B cell (primary cell): Measurements from ENCODE around the gene PCSK6. TPM values are rescaled to one million over a fixed set of nuclear protein-coding genes. Genes with fewer than 3 reads are reported as not detected.

Source experiments
- ATAC-seq: fragments of 200-7000 bp; cut with Tn5 transposase; one replicate; pipeline ENCODE4 v1.10.0; 2021; ENCODE audit warnings: low read depth, mild to moderate bottlenecking, moderate number of reproducible peaks, moderate library complexity
- CTCF ChIA-PET: fragments of 350-600 bp; sonication (Branson Sonifier 250); formaldehyde crosslinking; loops from one replicate; lab custom pipeline; 2021; ENCODE audit warnings: antibody characterized with exemption, inconsistent platforms; lab: Charles Lee
- POLR2A ChIA-PET: fragments of 350-600 bp; sonication (Branson Sonifier 250); formaldehyde crosslinking; loops from one replicate; lab custom pipeline; 2021; ENCODE audit warnings: antibody characterized with exemption; lab: Charles Lee
- DNase-seq: peaks from one replicate; pipeline ENCODE4 v3.0.0; 2013
- H2AFZ ChIP-seq: 2 replicates; pipeline ENCODE4 v1.6.1; 2012; ENCODE audit warnings: mild to moderate bottlenecking, low read depth, low read length; ENCODE audit not compliant: insufficient read depth, poor library complexity, severe bottlenecking
- H3K27ac ChIP-seq, 2 donors: 1 replicate in 1 of 2; 2 replicates in 1 of 2; pipeline ENCODE4 v1.5.1; 2012 to 2013; ENCODE audit warnings: low read length in 2 of 2, mild to moderate bottlenecking in 2 of 2, moderate library complexity in 1 of 2
- H3K27me3 ChIP-seq, 4 experiments: fragments of 200-600 bp in 1 of 4; sonication (generic) in 1 of 4; replicated peaks in 1 of 4; 1 replicate in 2 of 4; 2 replicates in 2 of 4; pipeline versions ENCODE4 v1.6.1 to v1.7.0; 2013 to 2016; ENCODE audit warnings: low read length in 3 of 4, mild to moderate bottlenecking in 2 of 4, mixed read lengths in 1 of 4, moderate library complexity in 1 of 4; ENCODE audit not compliant: insufficient read depth in 4 of 4, control insufficient read depth in 3 of 4; ENCODE audit errors: control extremely low read depth in 1 of 4
- H3K36me3 ChIP-seq, 2 experiments: replicated peaks in 1 of 2; 1 replicate in 1 of 2; 2 replicates in 1 of 2; pipeline versions ENCODE4 v1.6.1 to v1.7.1; 2013; ENCODE audit warnings: low read length in 1 of 2; ENCODE audit not compliant: insufficient read depth in 2 of 2, control insufficient read depth in 1 of 2; ENCODE audit errors: control extremely low read depth in 1 of 2, extremely low read depth in 1 of 2
- H3K4me1 ChIP-seq, 2 donors: fragments of 200-600 bp in 1 of 2; sonication (generic) in 1 of 2; 1 replicate in 1 of 2; 2 replicates in 1 of 2; pipeline versions ENCODE4 v1.5.1 to v1.6.1; 2013 to 2017; ENCODE audit warnings: low read length in 2 of 2; ENCODE audit not compliant: control insufficient read depth in 2 of 2, insufficient read depth in 2 of 2
- H3K4me2 ChIP-seq: replicated peaks from 2 replicates; pipeline ENCODE3; 2012; ENCODE audit warnings: mild to moderate bottlenecking, low read depth, low read length; ENCODE audit not compliant: poor library complexity, severe bottlenecking
- H3K4me3 ChIP-seq, 5 experiments: fragments of 200-600 bp in 1 of 5; sonication (generic) in 1 of 5; 1 replicate in 3 of 5; 2 replicates in 2 of 5; pipeline versions ENCODE4 v1.5.1 to v1.7.0; 2011 to 2016; ENCODE audit warnings: low read length in 4 of 5, mild to moderate bottlenecking in 4 of 5, low read depth in 2 of 5, control low read depth in 1 of 5, moderate library complexity in 1 of 5; ENCODE audit not compliant: insufficient read depth in 1 of 5; ENCODE audit errors: control extremely low read depth in 1 of 5, extremely low read depth in 1 of 5
- H3K79me2 ChIP-seq: fragments of 200-600 bp; sonication (generic); one replicate; pipeline ENCODE4 v1.6.0; 2016; ENCODE audit warnings: low read length; ENCODE audit not compliant: control insufficient read depth, insufficient read depth
- H3K9ac ChIP-seq: fragments of 200-600 bp; sonication (generic); 2 replicates; pipeline ENCODE4 v1.6.1; 2017; ENCODE audit warnings: mild to moderate bottlenecking, low read length, moderate library complexity
- H3K9me3 ChIP-seq, 3 donors: one replicate each; pipeline versions ENCODE4 v1.6.1 to v1.7.1; 2013; ENCODE audit warnings: low read length in 2 of 3; ENCODE audit not compliant: control insufficient read depth in 2 of 3, insufficient read depth in 1 of 3; ENCODE audit errors: control extremely low read depth in 1 of 3
- H4K20me1 ChIP-seq: 2 replicates; pipeline ENCODE4 v1.6.0; 2012; ENCODE audit warnings: mild to moderate bottlenecking, low read length; ENCODE audit not compliant: insufficient read depth, control insufficient read depth, poor library complexity, severe bottlenecking
- H3K27ac Mint-ChIP-seq: one replicate; pipeline ENCODE4 v1.8.0; 2021; ENCODE audit warnings: mixed read lengths
- H3K27me3 Mint-ChIP-seq: one replicate; pipeline ENCODE4 v1.8.0; 2021; ENCODE audit warnings: mixed read lengths
- H3K4me1 Mint-ChIP-seq: one replicate; pipeline ENCODE4 v1.8.0; 2021; ENCODE audit warnings: mixed read lengths
- H3K4me3 Mint-ChIP-seq: one replicate; pipeline ENCODE4 v1.8.0; 2021; ENCODE audit warnings: mixed read lengths
- H3K9me3 Mint-ChIP-seq: one replicate; pipeline ENCODE4 v1.8.0; 2022; ENCODE audit warnings: mixed read lengths; ENCODE audit not compliant: insufficient read depth
- EZH2 ChIP-seq: IDR thresholded peaks from 2 replicates; pipeline ENCODE4 v1.6.1; 2012; ENCODE audit warnings: borderline replicate concordance, low read depth, mild to moderate bottlenecking, moderate library complexity, low read length; ENCODE audit not compliant: insufficient read depth, poor library complexity, severe bottlenecking
- WGBS: methylation state at CpG from one replicate; pipeline ENCODE4 v1.1.5; 2013; ENCODE audit warnings: missing lambda C conversion rate; ENCODE audit not compliant: insufficient coverage; 5-methylcytosine and 5-hydroxymethylcytosine counted together
- intact Hi-C: fragments of 100-400 bp; cut with micrococcal nuclease; formaldehyde crosslinking; loops from one replicate; pipeline ENCODE4 v1.10.0; 2022
- polyA plus RNA-seq: library from polyadenylated mRNA; depleted of rRNA; stranded (reverse); fragments of >200 nt; gene quantifications from 2 replicates; pipeline ENCODE4 v1.2.3, GENCODE V29; 2012
- total RNA-seq, 2 donors: library from RNA; stranded (reverse); fragments of 120-200 nt in 1 of 2; gene quantifications; 1 replicate in 1 of 2; 2 replicates in 1 of 2; pipeline versions ENCODE4 v1.2.3 to v1.2.4, GENCODE V29; 2013 to 2022
- TF ChIP-seq, protein P1 (sequence below): fragments of 200-600 bp; IDR thresholded peaks from one replicate; pipeline ENCODE4 v1.8.0; 2022; ENCODE audit warnings: antibody characterized with exemption, mild to moderate bottlenecking

Gene PCSK6
- total and polyA plus RNA-seq, 2 donors (not counting 1 experiment from before 2014, with no cell fraction given), result 0.66 to 1.6 TPM

DNA sequence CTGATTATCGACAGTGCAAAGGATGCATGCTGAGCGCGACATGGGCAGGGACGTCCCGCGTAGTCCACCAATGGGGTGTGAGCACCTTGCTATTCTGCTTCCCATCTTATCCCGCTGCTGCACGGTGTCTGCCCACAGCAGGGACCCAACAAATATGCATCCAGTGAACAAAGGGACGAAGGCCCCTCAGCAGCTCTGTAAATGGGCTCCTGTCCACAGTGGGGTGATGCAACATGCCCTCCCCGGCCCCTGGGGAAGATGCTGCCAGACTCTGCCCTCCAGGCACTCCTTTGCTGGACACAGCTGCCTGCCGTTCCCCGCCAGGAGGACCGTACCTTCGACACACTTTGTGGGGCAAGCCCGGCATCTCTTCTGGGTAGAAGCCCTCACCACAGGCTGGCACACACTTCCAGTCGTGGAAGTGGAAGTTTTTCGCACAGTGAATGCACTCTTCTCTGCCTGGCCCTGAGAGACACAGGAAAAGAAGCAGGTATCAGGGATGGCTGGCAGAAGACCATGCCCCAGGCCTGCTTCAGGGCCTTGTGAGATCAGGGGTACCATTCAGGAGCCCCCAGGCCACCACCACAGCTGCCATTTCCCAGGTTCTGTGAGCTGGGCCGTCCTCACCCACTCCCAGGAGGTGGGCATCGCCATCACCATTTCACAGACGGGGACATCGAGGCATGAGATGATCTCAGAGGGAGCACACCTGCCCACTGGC lies 176.3 kb downstream of the PCSK6 start:
- Histone ChIP-seq H3K27me3 (peaks cover 0 to 4% (median 2%) of the 10 kb centered on the region in 4 experiments), H3K4me3 (no peak overlapping the region), H4K20me1 (no peaks in the 10 kb centered on the region), H3K9me3 (no peaks in the 10 kb centered on the region), H3K9ac (no peak overlapping the region), H3K79me2 (no peaks in the 10 kb centered on the region), H2AFZ (no peak overlapping the region), H3K4me2 (no peak overlapping the region), H3K27ac (no peak overlapping the region), H3K4me1 (no peaks in the 10 kb centered on the region), H3K36me3 (no peaks in the 10 kb centered on the region)
- WGBS, result 91% methylated on average over 20 of the region's 21 CpGs
- DNase-seq (no peak), ATAC-seq (no peak)
- Mint-ChIP-seq H3K4me1 (no peaks in the 10 kb centered on the region), H3K27ac (no peak overlapping the region), H3K9me3 (no peaks in the 10 kb centered on the region), H3K4me3 (no peak overlapping the region), H3K27me3 (peaks cover 13% of the 10 kb centered on the region)
- TF ChIP-seq, protein P1, sequence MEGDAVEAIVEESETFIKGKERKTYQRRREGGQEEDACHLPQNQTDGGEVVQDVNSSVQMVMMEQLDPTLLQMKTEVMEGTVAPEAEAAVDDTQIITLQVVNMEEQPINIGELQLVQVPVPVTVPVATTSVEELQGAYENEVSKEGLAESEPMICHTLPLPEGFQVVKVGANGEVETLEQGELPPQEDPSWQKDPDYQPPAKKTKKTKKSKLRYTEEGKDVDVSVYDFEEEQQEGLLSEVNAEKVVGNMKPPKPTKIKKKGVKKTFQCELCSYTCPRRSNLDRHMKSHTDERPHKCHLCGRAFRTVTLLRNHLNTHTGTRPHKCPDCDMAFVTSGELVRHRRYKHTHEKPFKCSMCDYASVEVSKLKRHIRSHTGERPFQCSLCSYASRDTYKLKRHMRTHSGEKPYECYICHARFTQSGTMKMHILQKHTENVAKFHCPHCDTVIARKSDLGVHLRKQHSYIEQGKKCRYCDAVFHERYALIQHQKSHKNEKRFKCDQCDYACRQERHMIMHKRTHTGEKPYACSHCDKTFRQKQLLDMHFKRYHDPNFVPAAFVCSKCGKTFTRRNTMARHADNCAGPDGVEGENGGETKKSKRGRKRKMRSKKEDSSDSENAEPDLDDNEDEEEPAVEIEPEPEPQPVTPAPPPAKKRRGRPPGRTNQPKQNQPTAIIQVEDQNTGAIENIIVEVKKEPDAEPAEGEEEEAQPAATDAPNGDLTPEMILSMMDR, result no peak
- no peak for TF ChIP-seq EZH2
- CTCF ChIA-PET, result interaction anchor here (1.1 kb wide), 1 partner anchor 328 kb away, joined by 3 read pairs; no protein-coding TSS in a partner anchor
- POLR2A ChIA-PET, result no interaction called here
- intact Hi-C loops, result no loop called here

GRCh38 chr15:101310508-101310907 lies 179.0 kb downstream of the PCSK6 start:
- H3K9ac ChIP-seq, result no peak overlapping the region
- H3K4me2 ChIP-seq, result no peak overlapping the region
- H4K20me1 ChIP-seq, result no peaks in the 10 kb centered on the region
- H3K27ac Mint-ChIP-seq, result no peak overlapping the region
- POLR2A ChIA-PET, result no interaction called here
- no peak for DNase-seq
- no peaks in the 10 kb centered on the region for H3K27me3 ChIP-seq
- no peaks in the 10 kb centered on the region for H3K9me3 Mint-ChIP-seq
- no peak for ATAC-seq
- H3K27ac ChIP-seq, result no peak overlapping the region
- no peak for TF ChIP-seq EZH2
- TF ChIP-seq, protein P1, result no peak
- H3K79me2 ChIP-seq, result no peaks in the 10 kb centered on the region
- no peak overlapping the region for H2AFZ ChIP-seq
- H3K36me3 ChIP-seq, result no peaks in the 10 kb centered on the region
- no peak overlapping the region for H3K4me3 ChIP-seq
- H3K27me3 Mint-ChIP-seq, result peaks cover 4% of the 10 kb centered on the region
- intact Hi-C loops, result no loop called here
- H3K4me1 ChIP-seq, result no peaks in the 10 kb centered on the region
- H3K4me3 Mint-ChIP-seq, result no peak overlapping the region
- H3K9me3 ChIP-seq, result no peaks in the 10 kb centered on the region
- WGBS, result 91% methylated on average over 6 of the region's 7 CpGs
- CTCF ChIA-PET, result no interaction called here
- no peaks in the 10 kb centered on the region for H3K4me1 Mint-ChIP-seq
